Spleen (tissue), 7 donors: Measurements from ENCODE around the gene FFAR4.

Source experiments
- POLR2A ChIP-seq, 3 donors: fragments of 450-650 bp; IDR thresholded peaks; one replicate each; pipeline ENCODE4 v1.5.1; 2017; ENCODE audit warnings: antibody characterized with exemption in 3 of 3, mild to moderate bottlenecking in 1 of 3
- POLR2AphosphoS5 ChIP-seq, 3 donors: sonication (generic); formaldehyde crosslinking; IDR thresholded peaks; one replicate each; pipeline ENCODE4 v1.5.1; 2017; ENCODE audit warnings: antibody characterized with exemption in 3 of 3
- TF ChIP-seq, protein P1 (sequence below), 11 experiments: fragments of 200-600 bp in 7 of 11; fragments of 450-650 bp in 4 of 11; sonication (generic) in 4 of 11; IDR thresholded peaks in 8 of 11; conservative IDR thresholded peaks in 3 of 11; 1 replicate in 7 of 11; 2 replicates in 4 of 11; pipeline versions ENCODE4 v1.4.0 to v1.8.0; 2016 to 2021; ENCODE audit warnings: antibody characterized with exemption in 11 of 11, inconsistent platforms in 4 of 11, mild to moderate bottlenecking in 1 of 11
- donor health status: DM: no; HTN: no; CAD: no; lungs with moderate emphysema.
- donor health status: DM: no; HTN: no; CAD: no.
- donor health status: DM: no; HTN: no; CAD: no.

DNA sequence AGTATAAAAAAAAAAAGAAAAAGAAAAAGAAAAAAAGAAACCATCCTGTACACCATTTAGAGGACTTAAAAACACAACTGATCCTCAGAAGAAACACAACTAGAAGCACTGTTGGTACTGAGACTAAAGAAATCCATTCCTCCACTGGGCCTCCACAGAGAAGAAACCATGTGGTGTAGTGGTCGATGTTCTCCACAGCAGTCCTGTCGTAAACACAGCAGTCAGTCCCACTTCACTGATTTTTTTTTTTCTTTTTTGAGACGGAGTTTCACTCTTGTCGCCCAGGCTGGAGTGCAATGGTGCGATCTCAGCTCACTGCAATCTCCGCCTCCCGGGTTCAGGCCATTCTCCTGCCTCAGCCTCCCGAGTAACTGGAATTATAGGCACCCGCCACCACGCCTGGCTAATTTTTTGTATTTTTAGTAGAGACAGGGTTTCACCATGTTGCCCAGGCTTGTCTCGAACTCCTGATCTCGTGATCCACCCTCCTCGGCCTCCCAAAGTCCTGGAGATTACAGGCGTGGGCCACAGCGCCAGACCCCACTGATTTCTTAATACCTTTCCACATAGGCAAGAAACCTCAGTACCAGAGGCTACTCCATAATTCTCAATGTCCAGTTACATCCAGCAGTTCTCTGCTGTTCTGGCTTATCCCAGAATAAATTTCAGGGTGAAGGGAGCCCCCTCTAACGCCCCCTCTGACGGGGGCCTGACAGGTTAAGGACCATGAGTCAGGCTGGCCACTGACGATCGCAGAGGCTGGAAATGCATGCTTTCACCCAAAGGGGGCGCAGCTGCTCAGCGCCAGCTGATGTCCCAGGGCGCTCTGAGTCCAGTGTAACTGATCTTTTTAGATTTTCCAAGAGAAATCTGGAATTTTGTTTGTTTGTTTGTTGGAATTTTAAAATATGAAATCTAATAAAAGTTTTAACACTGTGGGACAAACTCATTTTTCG is 24.8 kb upstream of the FFAR4 start:
- TF ChIP-seq, protein P1, sequence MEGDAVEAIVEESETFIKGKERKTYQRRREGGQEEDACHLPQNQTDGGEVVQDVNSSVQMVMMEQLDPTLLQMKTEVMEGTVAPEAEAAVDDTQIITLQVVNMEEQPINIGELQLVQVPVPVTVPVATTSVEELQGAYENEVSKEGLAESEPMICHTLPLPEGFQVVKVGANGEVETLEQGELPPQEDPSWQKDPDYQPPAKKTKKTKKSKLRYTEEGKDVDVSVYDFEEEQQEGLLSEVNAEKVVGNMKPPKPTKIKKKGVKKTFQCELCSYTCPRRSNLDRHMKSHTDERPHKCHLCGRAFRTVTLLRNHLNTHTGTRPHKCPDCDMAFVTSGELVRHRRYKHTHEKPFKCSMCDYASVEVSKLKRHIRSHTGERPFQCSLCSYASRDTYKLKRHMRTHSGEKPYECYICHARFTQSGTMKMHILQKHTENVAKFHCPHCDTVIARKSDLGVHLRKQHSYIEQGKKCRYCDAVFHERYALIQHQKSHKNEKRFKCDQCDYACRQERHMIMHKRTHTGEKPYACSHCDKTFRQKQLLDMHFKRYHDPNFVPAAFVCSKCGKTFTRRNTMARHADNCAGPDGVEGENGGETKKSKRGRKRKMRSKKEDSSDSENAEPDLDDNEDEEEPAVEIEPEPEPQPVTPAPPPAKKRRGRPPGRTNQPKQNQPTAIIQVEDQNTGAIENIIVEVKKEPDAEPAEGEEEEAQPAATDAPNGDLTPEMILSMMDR (IDR thresholded peaks at IDR 0.05 in 8 of 11, conservative IDR thresholded peaks at IDR 0.05 in 3 of 11): peak in 9 of 11 experiments; percentile 30 to 76 (median 61)
- TF ChIP-seq POLR2A (IDR thresholded peaks at IDR 0.05) (no peak), POLR2AphosphoS5 (IDR thresholded peaks at IDR 0.05) (no peak)
